Measurements from ENCODE around the gene ZNF782. TPM values are rescaled to one million over a fixed set of nuclear protein-coding genes. Genes with fewer than 3 reads are reported as not detected.
"Not testable (repeated sequence)": the region's sequence is repeated elsewhere in the genome, so short reads cannot be mapped to it uniquely, and the experiment has no call there.

ZNF782 gene
- polyA plus RNA-seq (2011; rRNA removed), result 2.1 and 2.7 TPM in 2 replicates
- polyA plus RNA-seq (2012; cell fraction: cytosol; rRNA removed), result 0.65 and 0.82 TPM in 2 replicates
- polyA plus RNA-seq (2012; cell fraction: nucleus; rRNA removed), result 0.82 and 1.3 TPM in 2 replicates
- polyA plus RNA-seq (2017; fragmentation: RNase III; extraction: RNeasy Plus Mini Kit Qiagen cat#74134 plus additional on column Dnase treatment), result 1.9 to 2.2 TPM (median 2.1 TPM) in 3 replicates
- 4.2 and 4.5 TPM in 2 replicates for polyA minus RNA-seq (2011; rRNA and poly(A)+ RNA removed)

DNA sequence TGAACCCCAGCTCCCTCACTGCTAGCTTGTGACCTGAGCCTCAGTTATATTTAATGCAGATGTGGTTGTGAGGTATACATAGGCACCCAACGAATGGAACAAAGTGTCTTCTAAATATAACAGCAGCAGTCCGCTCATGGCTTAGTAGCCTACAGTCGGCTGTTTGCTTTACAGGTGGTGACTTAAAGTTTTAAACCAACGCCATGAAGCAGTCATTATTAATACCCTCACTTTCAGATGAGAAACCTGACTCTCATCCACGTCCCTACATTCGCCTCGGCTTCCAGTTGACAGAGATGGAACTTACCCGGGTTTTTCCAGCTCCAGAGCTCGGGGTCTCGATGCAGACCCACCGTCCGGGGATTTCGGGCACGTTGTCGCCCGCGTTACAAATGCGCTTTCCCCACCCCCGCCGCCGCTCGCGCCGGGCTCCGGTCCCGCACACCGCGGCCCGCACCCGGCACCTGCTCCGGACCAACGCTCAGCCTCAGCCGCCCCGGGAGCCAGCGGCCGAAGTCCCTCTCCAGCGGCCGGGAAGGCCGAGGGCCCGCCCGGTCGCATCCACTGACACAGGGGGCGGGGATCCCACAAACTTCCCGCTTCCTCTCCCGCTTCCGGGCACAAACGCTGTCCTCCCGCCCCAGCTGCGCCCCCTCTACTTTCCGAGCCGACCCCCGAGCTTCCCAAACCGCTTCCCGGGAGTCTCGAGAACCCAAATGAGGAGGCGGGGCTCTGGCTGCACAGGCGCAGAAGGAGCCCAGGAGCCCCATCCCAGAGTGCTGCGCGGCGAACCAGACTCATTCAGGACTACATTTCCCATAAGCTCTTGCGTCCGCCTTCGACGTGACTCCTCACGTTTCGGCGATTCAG is at the start of gene ZNF782:
TSS of gene ZNF782 (minus strand) at position 734 of the 870 bp plus-strand sequence. CDS start 2,553 bp downstream, outside the sequence.
- FAIRE-seq, result no peak
- peak within 1 kb of the TSS; percentile 82 for H3K4me2 ChIP-seq
- peak; percentile 94 to 99 for ATAC-seq
- peak; percentile 83 to 95 for DNase-seq (ENCODE audit: low read depth in 1 of 2, low spot score in 1 of 2)
- WGBS (ENCODE audit: missing lambda C conversion rate), result 2% methylated on average over 30 of the region's 67 CpGs
- H3K4me3 ChIP-seq, result peak within 1 kb of the TSS; percentile 65
- peaks cover 17% of the 10 kb centered on the region for H3K9me3 ChIP-seq
- H3K27ac ChIP-seq, result peak within 1 kb of the TSS; percentile 69 to 89
- CTCF ChIA-PET, result interaction anchor here (1.1 to 10.4 kb wide), 5 partner anchors 10 to 614 kb away, joined by 3 to 91 read pairs (median 3); no protein-coding TSS in a partner anchor
- TF ChIP-seq BHLHE40 (IDR thresholded peaks at IDR 0.05; ENCODE audit: low read depth, low read length) (peak; percentile 77), MAZ (IDR thresholded peaks at IDR 0.05; ENCODE audit: borderline replicate concordance, low read depth, low read length) (no peak), SMC3 (IDR thresholded peaks at IDR 0.05) (no peak), RNF2 (IDR thresholded peaks at IDR 0.05; ENCODE audit: borderline replicate concordance, low read depth) (no peak), E2F6 (IDR thresholded peaks at IDR 0.05; ENCODE audit: borderline replicate concordance, low read depth) (peak; percentile 97), PHF8 (IDR thresholded peaks at IDR 0.05; ENCODE audit: borderline replicate concordance, low read depth) (peak; percentile 48), POLR2A (IDR thresholded peaks at IDR 0.05; ENCODE audit: low read length) (peak; percentile 65), FOSL2 (IDR thresholded peaks at IDR 0.05) (no peak), FOSL2 (CRISPR knock-in tag; IDR thresholded peaks at IDR 0.05) (no peak), JUN (IDR thresholded peaks at IDR 0.05) (peak in 1 of 2 experiments; percentile 76; a peak in 3 of 5 replicates), MAX (IDR thresholded peaks at IDR 0.05) (peak; percentile 90)
- TF ChIP-seq, protein P1, sequence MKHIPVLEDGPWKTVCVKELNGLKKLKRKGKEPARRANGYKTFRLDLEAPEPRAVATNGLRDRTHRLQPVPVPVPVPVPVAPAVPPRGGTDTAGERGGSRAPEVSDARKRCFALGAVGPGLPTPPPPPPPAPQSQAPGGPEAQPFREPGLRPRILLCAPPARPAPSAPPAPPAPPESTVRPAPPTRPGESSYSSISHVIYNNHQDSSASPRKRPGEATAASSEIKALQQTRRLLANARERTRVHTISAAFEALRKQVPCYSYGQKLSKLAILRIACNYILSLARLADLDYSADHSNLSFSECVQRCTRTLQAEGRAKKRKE (CRISPR knock-in tag; IDR thresholded peaks at IDR 0.05; ENCODE audit: low read depth), result no peak
- no peaks in the 10 kb centered on the region; the same call in 2 of the 3 replicates for H3K4me1 ChIP-seq
- POLR2A ChIA-PET, result interaction anchor here (0.6 to 0.8 kb wide), 3 partner anchors 10 to 779 kb away, joined by 3 to 4 read pairs (median 3); partner anchors contain the start of genes NCBP1 and TSTD2

- 100% methylated on average over 1 of the region's 2 CpGs for WGBS (ENCODE audit: missing lambda C conversion rate)
- H3K4me2 ChIP-seq; H3K9me3 ChIP-seq; DNase-seq (ENCODE audit: low read depth in 1 of 2, low spot score in 1 of 2); CTCF ChIA-PET; H3K4me1 ChIP-seq; FAIRE-seq; POLR2A ChIA-PET; ATAC-seq; H3K27ac ChIP-seq; H3K4me3 ChIP-seq: not testable (repeated sequence)
Observed at GRCh38 chr9:96900010-96900409, 45.7 kb upstream of the ZNF782 start.

- TF ChIP-seq RARB (CRISPR knock-in tag; IDR thresholded peaks at IDR 0.05) (no peak), EP300 (IDR thresholded peaks at IDR 0.05) (no peak), NFE2L2 (conservative IDR thresholded peaks at IDR 0.05; ENCODE audit: low read length) (no peak), MAX (IDR thresholded peaks at IDR 0.05) (no peak), CBX2 (IDR thresholded peaks at IDR 0.05; ENCODE audit: borderline replicate concordance, low read depth) (no peak), NR3C1 (IDR thresholded peaks at IDR 0.05) (no peak)
- TF ChIP-seq, protein P1 (CRISPR knock-in tag; IDR thresholded peaks at IDR 0.05; ENCODE audit: low read depth), result no peak
- ATAC-seq, result no peak
- POLR2A ChIA-PET, result no interaction called here
Observed at GRCh38 chr9:96892131-96892530, 37.8 kb upstream of the ZNF782 start.

More at GRCh38 chr9:96892131-96892530, 37.8 kb upstream of the ZNF782 start:
- Histone ChIP-seq H3K4me2 (no peak overlapping the region), H3K4me3 (no peak overlapping the region), H3K4me1 (no peaks in the 10 kb centered on the region), H3K27ac (no peak overlapping the region), H3K9me3 (no peaks in the 10 kb centered on the region)
- no peak for FAIRE-seq
- 92% methylated on average over 7 of the region's 7 CpGs for WGBS (ENCODE audit: missing lambda C conversion rate)
- CTCF ChIA-PET, result no interaction called here
- DNase-seq (ENCODE audit: low read depth in 1 of 2, low spot score in 1 of 2), result no peak

Data from A549 (cell line).